Measurements from ENCODE around the gene ATP10D.

The ATP10D gene

GRCh38 chr4:47642191-47642830 is 157.2 kb downstream of the ATP10D start:
- Mint-ChIP-seq H3K27me3 (ENCODE audit: low read depth) (no peaks in the 10 kb centered on the region), H3K9me3 (peaks cover 9% of the 10 kb centered on the region), H3K27ac (no peak overlapping the region), H3K36me3 (ENCODE audit: low read depth) (peaks cover 4% of the 10 kb centered on the region), H3K4me1 (peaks cover 21% of the 10 kb centered on the region), H3K4me3 (no peak overlapping the region)
- TF ChIP-seq CTCF (IDR thresholded peaks at IDR 0.05; ENCODE audit: unreplicated experiment in 3 of 3), result no peak

Data from nephron (organoid).